ENCODE results near the gene B3GLCT.
"Not testable (repeated sequence)": the region's sequence is repeated elsewhere in the genome, so short reads cannot be mapped to it uniquely, and the experiment has no call there.

Gene B3GLCT

GRCh38 chr13:31172001-31172400, 27.8 kb upstream of the B3GLCT start:
- DNase-seq (ENCODE audit: low read depth): no peak
- no peak overlapping the region for H3K4me3 ChIP-seq (ENCODE audit: control insufficient read depth, low read depth, low read length)
- TF ChIP-seq CTCF (IDR thresholded peaks at IDR 0.05; ENCODE audit: control insufficient read depth, insufficient read depth, low read depth, low read length, missing control alignments): no peak

- peak; percentile 62 for DNase-seq (ENCODE audit: low read depth)
- no peak for TF ChIP-seq CTCF (IDR thresholded peaks at IDR 0.05; ENCODE audit: control insufficient read depth, insufficient read depth, low read depth, low read length, missing control alignments)
- no peak overlapping the region for H3K4me3 ChIP-seq (ENCODE audit: control insufficient read depth, low read depth, low read length)
These were observed 27.2 kb upstream of the B3GLCT start for GRCh38 chr13:31172535-31172934.

GRCh38 chr13:31174018-31174417, 25.8 kb upstream of the B3GLCT start:
- H3K4me3 ChIP-seq (ENCODE audit: control insufficient read depth, low read depth, low read length): no peak overlapping the region
- no peak for DNase-seq (ENCODE audit: low read depth)
- TF ChIP-seq CTCF (IDR thresholded peaks at IDR 0.05; ENCODE audit: control insufficient read depth, insufficient read depth, low read depth, low read length, missing control alignments): peak; percentile 18

- H3K4me3 ChIP-seq (ENCODE audit: control insufficient read depth, low read depth, low read length): no peak overlapping the region
- DNase-seq (ENCODE audit: low read depth): no peak
- TF ChIP-seq CTCF (IDR thresholded peaks at IDR 0.05; ENCODE audit: control insufficient read depth, insufficient read depth, low read depth, low read length, missing control alignments): no peak
These were observed 23.8 kb upstream of the B3GLCT start for GRCh38 chr13:31175847-31176532.

GRCh38 chr13:31177813-31178495, 21.8 kb upstream of the B3GLCT start:
- not testable (repeated sequence) for DNase-seq (ENCODE audit: low read depth)

GRCh38 chr13:31179241-31179640, 20.5 kb upstream of the B3GLCT start:
- TF ChIP-seq CTCF (IDR thresholded peaks at IDR 0.05; ENCODE audit: control insufficient read depth, insufficient read depth, low read depth, low read length, missing control alignments): no peak
- no peak for DNase-seq (ENCODE audit: low read depth)
- no peak overlapping the region for H3K4me3 ChIP-seq (ENCODE audit: control insufficient read depth, low read depth, low read length)

More at GRCh38 chr13:31177813-31178495, 21.8 kb upstream of the B3GLCT start:
- not testable (repeated sequence) for H3K4me3 ChIP-seq (ENCODE audit: control insufficient read depth, low read depth, low read length)

GRCh38 chr13:31179754-31180153, 20.0 kb upstream of the B3GLCT start:
- no peak for DNase-seq (ENCODE audit: low read depth)
- H3K4me3 ChIP-seq (ENCODE audit: control insufficient read depth, low read depth, low read length): no peak overlapping the region
- no peak for TF ChIP-seq CTCF (IDR thresholded peaks at IDR 0.05; ENCODE audit: control insufficient read depth, insufficient read depth, low read depth, low read length, missing control alignments)

Measured in AG09309 (cell line).